H9 (cell line): ENCODE measurements around the gene GHITM. TPM values are rescaled to one million over a fixed set of nuclear protein-coding genes. Genes with fewer than 3 reads are reported as not detected.

Experiments used
- DNase-seq: peaks from one replicate; pipeline ENCODE4 v3.0.0-alpha.2; 2017
- H2AFZ ChIP-seq: one replicate; pipeline ENCODE4 v1.6.1; 2013; ENCODE audit warnings: mild to moderate bottlenecking, low read length, control low read depth, moderate library complexity
- H2AK5ac ChIP-seq: 2 replicates; pipeline ENCODE4 v1.6.1; 2013; ENCODE audit warnings: low read length, control low read depth, mixed read lengths; ENCODE audit not compliant: insufficient read length
- H2BK120ac ChIP-seq: one replicate; pipeline ENCODE4 v1.6.1; 2013; ENCODE audit warnings: low read depth, mild to moderate bottlenecking, low read length, control low read depth, inconsistent platforms; ENCODE audit not compliant: poor library complexity, severe bottlenecking
- H2BK12ac ChIP-seq: 2 replicates; pipeline ENCODE4 v1.6.1; 2013; ENCODE audit warnings: low read length, control low read depth, mixed read lengths, low read depth; ENCODE audit not compliant: insufficient read length
- H2BK15ac ChIP-seq: 2 replicates; pipeline ENCODE4 v1.6.1; 2013; ENCODE audit warnings: low read depth, low read length, control low read depth
- H2BK20ac ChIP-seq: one replicate; pipeline ENCODE4 v1.6.1; 2013; ENCODE audit warnings: low read depth, mild to moderate bottlenecking, low read length, control low read depth, inconsistent platforms; ENCODE audit not compliant: poor library complexity, severe bottlenecking
- H2BK5ac ChIP-seq: 2 replicates; pipeline ENCODE4 v1.6.1; 2013; ENCODE audit warnings: low read length, control low read depth, mixed read lengths; ENCODE audit not compliant: insufficient read length
- H3K14ac ChIP-seq: 2 replicates; pipeline ENCODE4 v1.6.1; 2013; ENCODE audit warnings: low read length, control low read depth; ENCODE audit not compliant: insufficient read depth
- H3K18ac ChIP-seq: 2 replicates; pipeline ENCODE4 v1.6.1; 2013; ENCODE audit warnings: low read depth, mild to moderate bottlenecking, mixed read lengths, low read length, control low read depth; ENCODE audit not compliant: insufficient read length
- H3K23ac ChIP-seq: 2 replicates; pipeline ENCODE4 v1.6.1; 2013; ENCODE audit warnings: low read length, control low read depth, mixed read lengths, low read depth; ENCODE audit not compliant: insufficient read length
- H3K23me2 ChIP-seq: 2 replicates; pipeline ENCODE4 v1.6.1; 2013; ENCODE audit warnings: low read depth, mild to moderate bottlenecking, mixed read lengths, low read length, control low read depth; ENCODE audit not compliant: insufficient read length, poor library complexity, severe bottlenecking
- H3K27ac ChIP-seq: 2 replicates; pipeline ENCODE4 v1.5.1; 2013; ENCODE audit warnings: low read length, control low read depth, mixed read lengths, low read depth; ENCODE audit not compliant: insufficient read length
- H3K27me3 ChIP-seq: 2 replicates; pipeline ENCODE4 v1.6.1; 2013; ENCODE audit warnings: low read length, control low read depth, inconsistent platforms; ENCODE audit not compliant: insufficient read depth
- H3K4ac ChIP-seq: 2 replicates; pipeline ENCODE4 v1.6.1; 2013; ENCODE audit warnings: low read depth, mild to moderate bottlenecking, control low read depth, inconsistent platforms, low read length, moderate library complexity
- H3K4me1 ChIP-seq: 2 replicates; pipeline ENCODE4 v1.6.1; 2013; ENCODE audit warnings: low read length, control low read depth, inconsistent platforms; ENCODE audit not compliant: insufficient read depth
- H3K4me2 ChIP-seq: 2 replicates; pipeline ENCODE4 v1.6.1; 2013; ENCODE audit warnings: low read length, control low read depth, mixed read lengths; ENCODE audit not compliant: insufficient read length, insufficient read depth
- H3K56ac ChIP-seq: 2 replicates; pipeline ENCODE4 v1.6.1; 2013; ENCODE audit warnings: low read depth, mild to moderate bottlenecking, mixed read lengths, low read length, control low read depth; ENCODE audit not compliant: insufficient read length
- H3K79me1 ChIP-seq: 2 replicates; pipeline ENCODE4 v1.6.1; 2013; ENCODE audit warnings: low read depth, mild to moderate bottlenecking, moderate library complexity, low read length, control low read depth, inconsistent platforms; ENCODE audit not compliant: insufficient read depth, poor library complexity, severe bottlenecking
- H3K79me2 ChIP-seq: 2 replicates; pipeline ENCODE4 v1.6.1; 2013; ENCODE audit warnings: low read length, control low read depth, inconsistent platforms; ENCODE audit not compliant: insufficient read depth
- H3K9ac ChIP-seq: 2 replicates; pipeline ENCODE4 v1.6.1; 2013; ENCODE audit warnings: low read length, control low read depth, mixed read lengths; ENCODE audit not compliant: insufficient read length; ENCODE audit errors: extremely low read depth
- H3K9me3 ChIP-seq: one replicate; pipeline ENCODE4 v1.6.1; 2013; ENCODE audit warnings: low read depth, low read length, inconsistent platforms; ENCODE audit not compliant: control insufficient read depth
- H3T11ph ChIP-seq: one replicate; pipeline ENCODE4 v1.6.1; 2013; ENCODE audit warnings: mild to moderate bottlenecking, low read length, control low read depth, inconsistent platforms
- H4K20me1 ChIP-seq: one replicate; pipeline ENCODE4 v1.6.1; 2013; ENCODE audit not compliant: control insufficient read depth, insufficient read length, insufficient read depth
- H4K5ac ChIP-seq: 2 replicates; pipeline ENCODE4 v1.6.1; 2013; ENCODE audit warnings: low read depth, mild to moderate bottlenecking, mixed read lengths, low read length, control low read depth; ENCODE audit not compliant: insufficient read length
- H4K8ac ChIP-seq: replicated peaks from 2 replicates; pipeline ENCODE4 v1.6.1; 2013; ENCODE audit warnings: low read length, control low read depth, mixed read lengths, low read depth; ENCODE audit not compliant: insufficient read length
- H4K91ac ChIP-seq: 2 replicates; pipeline ENCODE4 v1.6.1; 2013; ENCODE audit warnings: low read depth, mild to moderate bottlenecking, moderate library complexity, mixed read lengths, low read length, control low read depth; ENCODE audit not compliant: insufficient read length
- H3K27ac Mint-ChIP-seq, 3 experiments: 2 replicates in 2 of 3; 3 replicates in 1 of 3; pipeline ENCODE4 v1.8.0; 2020 to 2021; ENCODE audit warnings: mixed read lengths in 3 of 3, mild to moderate bottlenecking in 1 of 3, moderate library complexity in 1 of 3
- H3K27me3 Mint-ChIP-seq: 2 replicates; pipeline ENCODE4 v1.8.0; 2021; ENCODE audit warnings: low read depth, mild to moderate bottlenecking, moderate library complexity, mixed read lengths
- H3K36me3 Mint-ChIP-seq, 3 experiments: 2 replicates in 2 of 3; 3 replicates in 1 of 3; pipeline ENCODE4 v1.8.0; 2020 to 2021; ENCODE audit warnings: low read depth in 3 of 3, mixed read lengths in 3 of 3; ENCODE audit not compliant: insufficient read depth in 1 of 3
- H3K4me1 Mint-ChIP-seq, 2 experiments: 2 replicates each; pipeline ENCODE4 v1.8.0; 2020; ENCODE audit warnings: mixed read lengths in 2 of 2
- H3K4me3 Mint-ChIP-seq, 2 experiments: 2 replicates in 1 of 2; 3 replicates in 1 of 2; pipeline ENCODE4 v1.8.0; 2020 to 2021; ENCODE audit warnings: mild to moderate bottlenecking in 2 of 2, mixed read lengths in 2 of 2, moderate library complexity in 1 of 2
- H3K9me3 Mint-ChIP-seq, 2 experiments: 2 replicates in 1 of 2; 3 replicates in 1 of 2; pipeline ENCODE4 v1.8.0; 2020; ENCODE audit warnings: mild to moderate bottlenecking in 2 of 2, mixed read lengths in 2 of 2, moderate library complexity in 1 of 2
- WGBS: extraction: QIAGEN DNeasy Blood & Tissue Kit; methylation state at CpG from one replicate; pipeline ENCODE4 v1.1.7; 2013; ENCODE audit warnings: missing lambda C conversion rate, low lambda C conversion rate, mixed read lengths; ENCODE audit not compliant: insufficient read length; ENCODE audit errors: extremely low coverage; 5-methylcytosine and 5-hydroxymethylcytosine counted together
- total RNA-seq: library from RNA; stranded (reverse); gene quantifications from 2 replicates; pipeline ENCODE4 v1.2.1, GENCODE V29; 2021
- TF ChIP-seq, protein P1 (sequence below): fragments of 200-600 bp; sonication (generic); conservative IDR thresholded peaks from 3 replicates; pipeline ENCODE4 v1.8.0; 2021; ENCODE audit warnings: antibody characterized with exemption, mild to moderate bottlenecking

GHITM gene
- total RNA-seq, 1 experiment from 2014 or later, result 95.6 TPM

DNA sequence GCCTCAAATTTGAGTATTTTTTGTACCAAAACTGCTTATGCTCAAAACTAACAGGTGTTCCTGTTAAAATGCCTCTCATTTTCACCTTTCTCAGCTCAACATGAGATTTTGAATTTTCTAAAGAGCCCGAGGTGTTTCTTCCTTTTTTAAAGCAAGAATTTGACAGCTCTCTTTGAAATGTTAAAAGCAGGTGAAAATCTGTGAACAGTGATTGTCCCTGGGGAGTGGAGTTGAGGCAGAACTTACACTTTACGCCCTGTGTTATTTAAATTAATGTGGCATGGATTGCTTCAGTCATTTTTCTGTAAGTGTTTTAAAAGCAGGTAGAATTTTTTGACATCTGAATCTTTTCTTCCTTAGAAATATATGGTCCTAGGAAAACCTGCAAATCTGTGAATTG is 25.1 kb downstream of the GHITM start:
- Histone ChIP-seq H3K79me1 (no peaks in the 10 kb centered on the region), H3T11ph (no peak overlapping the region), H2AK5ac (no peak overlapping the region), H3K56ac (no peak overlapping the region), H4K8ac (no peak overlapping the region), H3K23ac (no peak overlapping the region), H3K79me2 (no peaks in the 10 kb centered on the region), H2BK20ac (no peak overlapping the region), H2BK15ac (no peak overlapping the region), H2BK5ac (no peak overlapping the region), H3K4me1 (peaks cover 26% of the 10 kb centered on the region), H3K18ac (no peak overlapping the region), H4K20me1 (no peaks in the 10 kb centered on the region), H4K91ac (no peak overlapping the region), H2AFZ (no peak overlapping the region), H4K5ac (no peak overlapping the region), H3K27ac (no peak overlapping the region), H2BK120ac (no peak overlapping the region), H3K4me2 (no peak overlapping the region), H3K14ac (no peak overlapping the region), H3K23me2 (no peaks in the 10 kb centered on the region), H3K9me3 (no peaks in the 10 kb centered on the region), H3K27me3 (no peaks in the 10 kb centered on the region), H3K9ac (no peak overlapping the region), H3K4ac (no peak overlapping the region), H2BK12ac (no peak overlapping the region)
- TF ChIP-seq, protein P1, sequence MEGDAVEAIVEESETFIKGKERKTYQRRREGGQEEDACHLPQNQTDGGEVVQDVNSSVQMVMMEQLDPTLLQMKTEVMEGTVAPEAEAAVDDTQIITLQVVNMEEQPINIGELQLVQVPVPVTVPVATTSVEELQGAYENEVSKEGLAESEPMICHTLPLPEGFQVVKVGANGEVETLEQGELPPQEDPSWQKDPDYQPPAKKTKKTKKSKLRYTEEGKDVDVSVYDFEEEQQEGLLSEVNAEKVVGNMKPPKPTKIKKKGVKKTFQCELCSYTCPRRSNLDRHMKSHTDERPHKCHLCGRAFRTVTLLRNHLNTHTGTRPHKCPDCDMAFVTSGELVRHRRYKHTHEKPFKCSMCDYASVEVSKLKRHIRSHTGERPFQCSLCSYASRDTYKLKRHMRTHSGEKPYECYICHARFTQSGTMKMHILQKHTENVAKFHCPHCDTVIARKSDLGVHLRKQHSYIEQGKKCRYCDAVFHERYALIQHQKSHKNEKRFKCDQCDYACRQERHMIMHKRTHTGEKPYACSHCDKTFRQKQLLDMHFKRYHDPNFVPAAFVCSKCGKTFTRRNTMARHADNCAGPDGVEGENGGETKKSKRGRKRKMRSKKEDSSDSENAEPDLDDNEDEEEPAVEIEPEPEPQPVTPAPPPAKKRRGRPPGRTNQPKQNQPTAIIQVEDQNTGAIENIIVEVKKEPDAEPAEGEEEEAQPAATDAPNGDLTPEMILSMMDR, result no peak
- Mint-ChIP-seq H3K27me3 (peaks cover 3% of the 10 kb centered on the region; the same call in 1 of the 2 replicates), H3K9me3 (peaks cover 0 to 4% of the 10 kb centered on the region in 2 experiments; a peak in 2 of 5 replicates), H3K4me1 (peaks cover 68 to 69% of the 10 kb centered on the region in 2 experiments), H3K27ac (0 out of 7 replicates have a peak overlapping the region, but pooled peaks of 1 of the 3 experiments have one; percentile 24), H3K4me3 (peak overlapping the region; percentile 34 to 54; a peak in 2 of 5 replicates), H3K36me3 (no peaks in the 10 kb centered on the region)
- DNase-seq, result no peak
- WGBS, result no CpG with 5 or more reads among the region's 2 CpGs
